GM19452 (cell line): ENCODE data around the gene CDC42EP5.

Experiments
- ATAC-seq: cut with Tn5 transposase; IDR thresholded peaks from one replicate; pipeline ENCODE4 v1.9.1; 2021; ENCODE audit not compliant: unreplicated experiment

The CDC42EP5 gene

DNA sequence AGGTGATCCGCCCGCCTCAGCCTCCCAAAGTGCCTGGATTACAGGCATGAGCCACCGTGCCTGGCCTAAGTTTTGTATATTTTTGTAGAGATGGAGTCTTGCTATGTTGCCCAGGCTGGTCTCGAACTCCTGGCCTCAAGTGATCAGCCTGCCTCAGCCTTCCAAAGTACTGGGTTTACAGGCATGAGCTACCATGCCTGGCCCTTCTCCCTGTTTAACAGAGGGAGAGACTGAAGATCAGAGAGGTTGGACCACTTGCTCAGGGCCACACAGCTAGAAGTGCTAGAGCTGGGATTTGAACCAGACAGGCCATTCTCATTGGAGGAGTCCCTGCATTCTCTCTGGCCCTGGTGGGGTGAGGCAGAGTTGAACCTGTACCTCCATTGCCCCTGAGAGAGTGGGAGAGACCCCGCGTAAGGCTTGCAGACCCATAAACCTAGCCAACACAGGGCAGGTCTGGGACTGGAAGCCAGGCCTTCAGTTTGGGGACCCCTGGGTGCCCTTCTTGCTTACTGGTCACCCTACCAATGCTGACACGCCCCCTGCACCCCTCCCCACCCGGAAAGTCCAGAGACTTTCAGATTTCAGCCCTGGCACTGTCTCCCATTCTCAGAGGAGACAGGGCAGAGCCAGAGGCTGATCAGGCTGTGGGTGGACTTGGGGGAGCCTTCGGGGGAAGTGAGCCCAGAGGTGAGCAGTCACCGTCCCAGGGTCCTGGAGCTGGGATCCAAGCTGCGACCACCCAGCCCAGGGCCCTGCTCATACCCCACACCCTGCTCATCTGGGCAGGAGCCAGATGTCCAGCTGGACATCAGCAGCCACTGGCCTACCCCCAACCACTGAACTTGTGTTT is 44.5 kb downstream of the CDC42EP5 start:
- no peak for ATAC-seq

DNA sequence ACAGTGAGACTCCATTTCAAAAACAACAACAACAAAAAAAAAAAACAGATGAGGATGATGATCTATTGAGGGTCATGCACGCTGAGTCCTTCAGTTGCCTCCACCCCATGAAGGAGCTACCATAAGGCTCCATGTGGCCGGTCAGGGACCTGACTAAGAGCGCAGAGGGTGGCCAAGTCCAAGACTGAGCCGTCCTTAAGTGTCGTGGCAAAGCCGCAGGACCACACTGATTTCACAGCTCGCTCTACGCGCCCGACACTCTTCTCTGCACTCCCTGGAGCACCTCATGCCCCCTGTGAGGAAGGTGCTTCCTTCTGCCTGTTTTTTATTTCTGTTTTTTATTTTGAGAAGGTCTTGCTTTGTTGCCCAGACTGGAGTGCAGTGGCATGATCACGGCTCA is 45.5 kb downstream of the CDC42EP5 start:
- ATAC-seq = no peak

GRCh38 chr19:54426291-54426931 is 46.7 kb downstream of the CDC42EP5 start:
- ATAC-seq = no peak

DNA sequence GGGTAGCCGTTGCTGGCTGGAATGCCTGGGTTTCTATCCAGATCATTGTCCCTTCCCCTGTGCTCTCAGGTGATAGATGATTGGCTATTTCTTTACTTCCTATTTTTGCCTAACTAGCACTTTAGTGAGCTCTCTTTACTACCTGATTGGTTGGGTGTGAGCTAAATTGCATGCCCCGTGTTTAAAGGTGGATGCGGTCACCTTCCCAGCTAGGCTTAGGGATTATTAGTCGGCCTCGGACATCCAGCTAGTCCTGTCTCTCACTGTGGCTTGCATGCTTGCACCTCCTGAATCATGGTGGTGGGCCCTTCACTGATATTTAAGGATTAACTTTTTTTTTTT is 47.7 kb downstream of the CDC42EP5 start:
- no peak for ATAC-seq

DNA sequence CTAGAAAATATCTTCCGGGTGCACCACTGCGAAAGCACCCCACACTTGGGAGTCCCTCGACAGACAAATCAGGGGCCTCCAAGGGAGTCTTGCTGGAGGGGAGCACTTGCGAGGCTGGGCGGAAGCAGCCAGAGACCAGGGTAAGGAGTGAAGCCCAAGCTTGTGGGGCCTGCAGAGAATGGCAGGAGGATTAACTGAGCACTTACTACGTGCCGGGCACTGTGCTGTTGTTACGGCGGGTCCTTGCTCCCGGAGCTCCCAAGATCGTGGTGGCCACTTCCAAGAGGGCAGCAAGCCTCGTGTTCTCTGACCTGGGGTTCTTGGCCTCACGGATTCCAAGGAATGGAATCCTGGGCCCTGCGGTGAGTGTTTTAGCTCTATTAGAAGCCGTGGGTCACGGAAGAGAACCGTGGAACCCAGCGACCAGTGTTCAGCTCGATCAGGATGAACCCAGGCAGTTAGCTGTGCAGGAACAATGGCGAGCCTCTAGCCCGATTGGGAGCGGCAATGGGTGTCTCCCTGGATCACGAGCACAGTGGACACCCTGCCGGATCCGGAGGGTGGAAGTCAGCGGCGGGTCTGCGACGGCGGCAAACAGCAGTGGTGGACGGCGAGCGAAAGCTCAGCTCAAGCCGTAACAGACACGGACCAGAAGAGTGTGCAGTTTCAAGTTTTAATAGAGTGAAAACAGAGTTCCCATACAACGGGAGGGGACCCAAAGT is 48.3 kb downstream of the CDC42EP5 start:
- ATAC-seq = no peak

DNA sequence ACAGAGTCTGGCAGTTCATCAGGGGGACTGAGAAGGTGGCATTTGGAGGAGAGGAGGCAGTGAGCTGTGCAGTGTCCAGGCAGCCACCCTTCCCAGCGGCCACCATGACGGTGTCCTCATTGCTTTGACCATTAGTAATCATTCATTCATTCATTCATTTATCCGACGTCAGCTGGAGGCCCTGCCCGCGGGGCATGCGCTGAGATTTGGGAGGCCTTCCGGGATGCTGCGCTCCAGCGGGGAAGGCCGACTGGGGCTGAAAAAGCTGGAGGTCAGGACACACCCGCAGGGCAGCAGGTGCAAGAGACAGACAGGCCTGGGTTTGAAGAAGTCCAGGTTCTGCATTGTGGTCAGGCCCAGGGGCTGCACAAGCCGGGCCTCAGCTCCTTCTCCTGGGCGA is 48.9 kb downstream of the CDC42EP5 start:
- no peak for ATAC-seq

- ATAC-seq = no peak
These were observed 51.0 kb downstream of the CDC42EP5 start for GRCh38 chr19:54422136-54422535.

DNA sequence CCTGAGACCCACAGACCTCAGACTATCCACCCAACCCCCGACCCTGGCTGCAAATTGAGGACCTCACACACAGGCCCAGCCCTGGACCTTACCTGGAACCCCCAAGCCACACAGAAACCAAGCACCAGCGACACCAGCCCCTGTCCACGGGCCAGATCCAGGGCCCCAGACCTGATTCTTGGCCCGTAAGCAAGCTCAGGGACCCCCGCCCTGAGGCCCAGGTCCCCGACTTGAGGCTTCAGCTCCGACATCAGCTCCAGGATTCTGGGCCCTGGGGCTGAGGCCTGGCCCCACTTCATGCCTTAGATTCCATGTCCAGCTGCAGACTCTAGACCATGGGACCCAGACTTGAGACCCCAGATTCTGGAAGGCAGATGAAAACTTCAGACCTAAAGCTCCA is 51.6 kb downstream of the CDC42EP5 start:
- no peak for ATAC-seq

DNA sequence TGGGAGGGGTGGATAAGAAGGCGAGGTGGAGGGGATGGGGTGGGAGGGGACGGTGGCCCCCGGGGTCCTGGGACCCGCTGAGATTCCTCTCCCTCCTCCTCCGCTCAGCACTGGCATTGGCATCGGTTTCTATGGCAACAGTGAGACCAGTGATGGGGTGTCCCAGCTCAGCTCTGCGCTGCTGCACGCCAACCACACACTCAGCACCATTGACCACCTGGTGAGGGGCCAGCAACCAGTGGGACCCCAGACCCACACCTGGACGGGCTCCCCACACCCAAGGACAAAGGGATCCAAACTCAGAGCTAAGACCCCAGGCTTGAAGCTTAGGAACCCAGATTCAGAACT is 52.0 kb downstream of the CDC42EP5 start:
- ATAC-seq = no peak

- no peak for ATAC-seq
These were observed 52.5 kb downstream of the CDC42EP5 start for GRCh38 chr19:54420383-54421168.

DNA sequence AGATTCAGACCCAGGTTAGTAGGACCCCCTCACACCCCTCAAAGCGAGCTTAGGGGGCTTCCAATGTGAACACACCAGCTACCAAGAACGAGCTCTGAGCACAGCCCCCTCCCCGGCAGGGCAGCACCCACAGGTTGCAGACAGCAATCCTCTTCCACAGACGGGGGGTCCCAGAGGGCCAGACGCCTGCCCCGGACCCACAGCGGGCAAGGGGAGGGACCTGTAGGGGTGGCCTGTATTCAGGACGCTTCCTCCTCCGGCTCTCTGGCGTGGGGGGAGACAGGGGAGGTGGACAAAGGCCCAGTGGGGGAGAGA is 53.1 kb downstream of the CDC42EP5 start:
- no peak for ATAC-seq

- ATAC-seq = no peak
These were observed 53.9 kb downstream of the CDC42EP5 start for GRCh38 chr19:54418930-54419800.

DNA sequence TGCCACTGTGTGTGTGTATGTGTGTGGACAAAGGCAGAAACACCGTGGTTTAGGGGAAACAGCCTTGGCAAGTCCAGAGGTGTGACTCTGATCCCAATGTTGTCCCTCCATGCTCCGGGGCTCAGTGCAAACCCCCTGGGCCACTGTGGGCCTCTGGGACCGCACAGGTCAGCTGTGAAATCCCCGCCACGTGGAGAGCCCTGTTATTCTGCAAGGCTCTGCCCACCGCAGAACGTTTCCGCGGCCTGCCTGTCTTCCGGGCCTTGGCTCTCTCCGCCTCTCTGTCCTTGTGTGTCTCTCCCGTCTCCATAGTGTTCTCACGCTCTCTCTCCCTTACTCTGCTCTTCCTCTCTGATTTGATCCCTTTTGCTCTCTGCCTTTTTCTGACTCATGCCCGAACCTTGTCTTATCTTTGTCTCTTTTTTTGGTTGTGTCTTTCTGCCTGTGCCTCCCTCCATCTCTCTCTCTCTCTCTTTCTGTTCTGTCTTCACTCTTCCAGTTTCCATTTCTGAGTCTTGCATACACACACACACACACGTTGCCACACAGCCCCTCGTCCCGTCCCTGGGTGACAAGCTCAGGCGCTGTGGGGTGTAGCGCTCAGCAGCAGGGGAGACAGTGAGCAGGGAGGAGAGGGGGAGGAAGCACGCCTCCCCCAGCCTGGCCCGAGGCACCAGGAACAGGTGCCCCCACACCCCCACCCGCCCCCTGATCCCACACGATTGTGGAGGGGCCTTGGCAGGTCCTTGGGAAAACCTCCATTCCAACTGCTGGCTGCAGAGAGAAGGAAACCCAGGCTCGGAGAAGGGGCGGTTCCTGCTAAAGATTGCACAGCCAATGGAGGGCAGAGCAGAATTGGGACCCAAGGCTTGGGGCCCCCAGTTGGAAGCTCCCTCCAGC is 54.8 kb downstream of the CDC42EP5 start:
- ATAC-seq = no peak

GRCh38 chr19:54416695-54417491 is 56.2 kb downstream of the CDC42EP5 start:
- ATAC-seq = no peak

- no peak for ATAC-seq
These were observed 57.0 kb downstream of the CDC42EP5 start for GRCh38 chr19:54415901-54416673.

GRCh38 chr19:54415208-54415900 is 57.7 kb downstream of the CDC42EP5 start, which contains the start of gene TTYH1:
Gene TTYH1 (plus strand): TSS chr19:54415464. CDS start chr19:54415553, 89 bp downstream.
- no peak for ATAC-seq
